H1 (cell line): ENCODE results near the gene CNFN. TPM values are rescaled to one million over a fixed set of nuclear protein-coding genes. Genes with fewer than 3 reads are reported as not detected.

ENCODE experiments used
- CTCF ChIA-PET: fragments of 300-600 bp; sonication (Branson Sonifier 250); formaldehyde crosslinking; loops from one replicate; lab custom pipeline; 2021; ENCODE audit not compliant: partially characterized antibody; lab: Charles Lee
- POLR2A ChIA-PET: fragments of 300-600 bp; sonication (Branson Sonifier 250); formaldehyde crosslinking; loops from one replicate; lab custom pipeline; 2021; ENCODE audit warnings: inconsistent platforms; ENCODE audit not compliant: partially characterized antibody; lab: Charles Lee
- DNase-seq, 2 experiments: peaks; one replicate each; pipeline versions ENCODE4 v3.0.0 to v3.0.0-alpha.2; 2010 to 2022; ENCODE audit warnings: low spot score in 2 of 2, low read depth in 1 of 2, mixed read lengths in 1 of 2
- FAIRE-seq: peaks from 2 replicates; lab custom pipeline; 2011; peaks lifted over from hg19 to GRCh38; lab: Jason Lieb, UNC
- H2AFZ ChIP-seq: 2 replicates; pipeline ENCODE4 v1.8.1; 2012; ENCODE audit warnings: low read length, inconsistent platforms
- H2AK5ac ChIP-seq: 2 replicates; pipeline ENCODE4 v1.6.1; 2013; ENCODE audit warnings: low read depth, low read length
- H2BK120ac ChIP-seq: replicated peaks from 2 replicates; pipeline ENCODE3; 2013; ENCODE audit warnings: low read depth, low read length, inconsistent platforms
- H2BK12ac ChIP-seq: 2 replicates; pipeline ENCODE4 v1.6.1; 2013; ENCODE audit warnings: low read depth, low read length
- H2BK15ac ChIP-seq: 2 replicates; pipeline ENCODE4 v1.6.1; 2013; ENCODE audit warnings: low read length
- H2BK20ac ChIP-seq: 2 replicates; pipeline ENCODE4 v1.6.1; 2013; ENCODE audit warnings: low read length
- H2BK5ac ChIP-seq: 2 replicates; pipeline ENCODE4 v1.6.1; 2013; ENCODE audit warnings: low read depth, low read length
- H3K14ac ChIP-seq: 2 replicates; pipeline ENCODE4 v1.6.1; 2013; ENCODE audit warnings: inconsistent platforms; ENCODE audit not compliant: insufficient read length
- H3K18ac ChIP-seq: 2 replicates; pipeline ENCODE4 v1.6.1; 2013; ENCODE audit warnings: low read length; ENCODE audit errors: extremely low read depth
- H3K23ac ChIP-seq: 2 replicates; pipeline ENCODE4 v1.6.1; 2013; ENCODE audit warnings: inconsistent platforms; ENCODE audit not compliant: insufficient read length
- H3K23me2 ChIP-seq: 2 replicates; pipeline ENCODE4 v1.6.1; 2013; ENCODE audit warnings: low read depth, low read length
- H3K27ac ChIP-seq: 2 replicates; pipeline ENCODE4 v1.6.1; 2011; ENCODE audit warnings: low read depth, low read length, inconsistent platforms
- H3K27me3 ChIP-seq, 4 experiments: replicated peaks in 1 of 4; 1 replicate in 1 of 4; 2 replicates in 3 of 4; pipeline versions ENCODE4 v1.6.1 to v1.8.1; 2011 to 2013; ENCODE audit warnings: low read length in 3 of 4, mild to moderate bottlenecking in 3 of 4, inconsistent platforms in 2 of 4, mixed read lengths in 2 of 4, moderate library complexity in 1 of 4; ENCODE audit not compliant: control insufficient read depth in 3 of 4, insufficient read depth in 3 of 4; ENCODE audit errors: extremely low read depth in 1 of 4
- H3K36me3 ChIP-seq, 4 experiments: 2 replicates each; pipeline versions ENCODE4 v1.6.1 to v1.8.1; 2011 to 2013; ENCODE audit warnings: mild to moderate bottlenecking in 4 of 4, low read length in 3 of 4, moderate library complexity in 2 of 4, control low read depth in 1 of 4, inconsistent platforms in 1 of 4; ENCODE audit not compliant: insufficient read depth in 4 of 4, control insufficient read depth in 2 of 4
- H3K4ac ChIP-seq: replicated peaks from 2 replicates; pipeline ENCODE3; 2013; ENCODE audit warnings: low read length, low read depth, mixed read lengths, inconsistent platforms; ENCODE audit not compliant: insufficient read length
- H3K4me1 ChIP-seq, 4 experiments: replicated peaks in 1 of 4; 1 replicate in 1 of 4; 2 replicates in 3 of 4; pipeline versions ENCODE4 v1.6.1 to v1.8.1; 2011 to 2013; ENCODE audit warnings: low read length in 3 of 4, inconsistent platforms in 2 of 4, mixed read lengths in 1 of 4; ENCODE audit not compliant: insufficient read depth in 4 of 4, control insufficient read depth in 3 of 4
- H3K4me2 ChIP-seq, 2 experiments: 2 replicates each; pipeline versions ENCODE4 v1.6.1 to v1.8.1; 2011 to 2013; ENCODE audit warnings: low read depth in 2 of 2, low read length in 2 of 2, control low read depth in 1 of 2, inconsistent platforms in 1 of 2, mild to moderate bottlenecking in 1 of 2; ENCODE audit not compliant: insufficient read depth in 1 of 2
- H3K4me3 ChIP-seq, 4 experiments: fragments of 200-600, 300-600 bp in 1 of 4; sonication (generic), shearing (Covaris generic), sonication (Bioruptor Twin) in 1 of 4; 2 replicates each; pipeline versions ENCODE4 v1.5.1 to v1.8.1; 2011 to 2016; ENCODE audit warnings: low read length in 4 of 4, low read depth in 3 of 4, control low read depth in 2 of 4, inconsistent platforms in 2 of 4, mild to moderate bottlenecking in 2 of 4, mixed read lengths in 1 of 4, moderate library complexity in 1 of 4; ENCODE audit not compliant: insufficient read depth in 2 of 4; ENCODE audit errors: extremely low read depth in 1 of 4
- H3K56ac ChIP-seq: replicated peaks from 2 replicates; pipeline ENCODE3; 2013; ENCODE audit warnings: low read depth, mild to moderate bottlenecking, mixed read lengths, low read length, inconsistent platforms; ENCODE audit not compliant: insufficient read length
- H3K79me1 ChIP-seq: 2 replicates; pipeline ENCODE4 v1.6.1; 2013; ENCODE audit warnings: low read depth, low read length, control low read depth
- H3K79me2 ChIP-seq, 2 experiments: 2 replicates each; pipeline versions ENCODE4 v1.6.1 to v1.8.1; 2012 to 2013; ENCODE audit warnings: low read length in 2 of 2, mild to moderate bottlenecking in 2 of 2, inconsistent platforms in 1 of 2; ENCODE audit not compliant: insufficient read depth in 2 of 2, control insufficient read depth in 1 of 2
- H3K9ac ChIP-seq, 4 experiments: replicated peaks in 1 of 4; 1 replicate in 1 of 4; 2 replicates in 3 of 4; pipeline versions ENCODE4 v1.6.1 to v1.8.1; 2011 to 2013; ENCODE audit warnings: low read depth in 3 of 4, low read length in 3 of 4, control low read depth in 2 of 4, mild to moderate bottlenecking in 2 of 4, moderate library complexity in 2 of 4, inconsistent platforms in 1 of 4; ENCODE audit errors: extremely low read depth in 1 of 4
- H3K9me3 ChIP-seq, 2 experiments: 2 replicates each; pipeline versions ENCODE4 v1.6.1 to v1.8.1; 2012 to 2013; ENCODE audit warnings: mild to moderate bottlenecking in 2 of 2, moderate library complexity in 2 of 2, control low read depth in 1 of 2, inconsistent platforms in 1 of 2, low read depth in 1 of 2, low read length in 1 of 2, mixed read lengths in 1 of 2; ENCODE audit not compliant: insufficient read depth in 2 of 2
- H4K20me1 ChIP-seq, 2 experiments: replicated peaks in 1 of 2; 2 replicates each; pipeline versions ENCODE3 to v1.8.1; 2011 to 2013; ENCODE audit warnings: inconsistent platforms in 2 of 2, low read length in 2 of 2, mild to moderate bottlenecking in 1 of 2; ENCODE audit not compliant: insufficient read depth in 2 of 2, control insufficient read depth in 1 of 2
- H4K5ac ChIP-seq: 2 replicates; pipeline ENCODE4 v1.6.1; 2013; ENCODE audit warnings: low read length, low read depth, mixed read lengths, inconsistent platforms; ENCODE audit not compliant: insufficient read length
- H4K8ac ChIP-seq: 2 replicates; pipeline ENCODE4 v1.8.0; 2013; ENCODE audit warnings: mild to moderate bottlenecking, moderate library complexity, low read length, inconsistent platforms; ENCODE audit not compliant: insufficient read depth; ENCODE audit errors: extremely low read depth
- H4K91ac ChIP-seq: replicated peaks from 2 replicates; pipeline ENCODE3; 2013; ENCODE audit warnings: low read length, mixed read lengths, inconsistent platforms; ENCODE audit not compliant: insufficient read length
- EGR1 ChIP-seq: IDR thresholded peaks from 2 replicates; pipeline ENCODE4 v1.6.1; 2011; ENCODE audit warnings: low read depth, low read length, borderline replicate concordance
- EZH2 ChIP-seq: fragments of 200-600 bp; sonication (generic); IDR thresholded peaks from 2 replicates; pipeline ENCODE4 v1.7.1; 2012; ENCODE audit warnings: low read depth, mild to moderate bottlenecking, moderate library complexity, low read length, inconsistent platforms; ENCODE audit not compliant: severe bottlenecking
- TEAD4 ChIP-seq: IDR thresholded peaks from 2 replicates; pipeline ENCODE4 v1.6.1; 2012; ENCODE audit warnings: low read depth, low read length, inconsistent platforms, mixed read lengths
- WGBS, 2 experiments: shearing (Covaris generic) in 1 of 2; methylation state at CpG; one replicate each; pipeline versions ENCODE4 v1.1.6 to v1.1.7; 2013 to 2015; ENCODE audit warnings: low lambda C conversion rate in 2 of 2, mixed read lengths in 2 of 2, inconsistent platforms in 1 of 2, low coverage in 1 of 2, missing lambda C conversion rate in 1 of 2; ENCODE audit not compliant: insufficient replicate concordance in 2 of 2, insufficient coverage in 1 of 2, insufficient read length in 1 of 2; ENCODE audit errors: extremely low coverage in 1 of 2, missing lambda C conversion rate in 1 of 2; 5-methylcytosine and 5-hydroxymethylcytosine counted together
- polyA plus RNA-seq, 7 experiments: library from polyadenylated mRNA; depleted of rRNA in 3 of 7; stranded (reverse) in 5 of 7; unstranded in 2 of 7; fragments of >200 nt in 5 of 7; fragments of 200-250 nt in 2 of 7; gene quantifications; 1 replicate in 5 of 7; 2 replicates in 1 of 7; 4 replicates in 1 of 7; pipeline versions ENCODE4 v1.2.1 to v1.2.3, GENCODE V29; 2011 to 2013; ENCODE audit warnings: missing spikeins in 2 of 7, mixed read lengths in 2 of 7
- total RNA-seq: library from RNA; stranded (reverse); fragmentation: NEBNext Ultra II Directional; extraction: Animal tissue kit (Norgen Biotek cat#: 25700); gene quantifications from 2 replicates; pipeline ENCODE4 v1.2.1, GENCODE V29; 2021

The CNFN gene
- total and polyA plus RNA-seq, 2 of the 8 experiments (the other 6 are each of a cell fraction or from before 2014, with no cell fraction given), result 8.9 to 31.5 TPM

DNA sequence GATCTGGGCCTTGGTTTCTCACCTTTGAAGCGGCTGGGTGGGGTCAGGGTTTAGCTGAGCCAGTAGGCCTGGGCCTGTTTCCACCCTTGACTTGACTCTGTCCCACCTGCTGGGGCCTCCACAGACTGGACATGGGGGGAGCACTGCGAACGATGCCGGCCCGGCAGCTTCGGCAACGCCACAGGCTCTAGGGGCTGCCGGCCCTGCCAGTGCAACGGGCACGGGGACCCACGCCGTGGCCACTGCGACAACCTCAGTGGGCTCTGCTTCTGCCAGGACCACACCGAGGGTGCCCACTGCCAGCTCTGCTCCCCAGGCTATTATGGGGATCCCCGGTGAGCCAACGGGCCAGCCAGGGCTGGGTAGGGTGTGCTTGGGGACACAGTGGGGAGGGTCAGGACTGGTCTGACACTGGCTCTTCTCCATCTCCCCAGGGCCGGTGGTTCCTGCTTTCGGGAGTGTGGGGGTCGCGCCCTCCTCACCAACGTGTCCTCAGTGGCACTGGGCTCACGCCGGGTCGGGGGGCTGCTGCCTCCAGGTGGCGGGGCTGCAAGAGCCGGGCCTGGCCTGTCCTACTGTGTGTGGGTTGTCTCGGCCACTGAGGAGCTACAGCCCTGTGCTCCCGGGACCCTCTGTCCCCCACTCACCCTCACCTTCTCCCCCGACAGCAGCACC, 36.6 kb downstream of the CNFN start:
- H4K5ac ChIP-seq, result no peak overlapping the region
- no peak overlapping the region for H3K27ac ChIP-seq
- H3K23ac ChIP-seq, result no peak overlapping the region
- H3K4ac ChIP-seq, result no peak overlapping the region
- H3K4me2 ChIP-seq, result no peak overlapping the region
- ChIA-PET CTCF (interaction anchor here (1.0 to 3.8 kb wide), 6 partner anchors 9 to 88 kb away, joined by 3 to 36 read pairs (median 4); no protein-coding TSS in a partner anchor), POLR2A (interaction anchor here (1.7 to 1.9 kb wide), 2 partner anchors 9 to 15 kb away, joined by 4 to 5 read pairs; no protein-coding TSS in a partner anchor)
- H3K23me2 ChIP-seq, result no peaks in the 10 kb centered on the region
- no peaks in the 10 kb centered on the region for H3K27me3 ChIP-seq
- H3K79me2 ChIP-seq, result no peaks in the 10 kb centered on the region
- no peak overlapping the region for H2BK120ac ChIP-seq
- H3K56ac ChIP-seq, result no peak overlapping the region
- no peak overlapping the region for H3K9ac ChIP-seq
- no peaks in the 10 kb centered on the region; a peak in 1 of 7 replicates for H3K4me1 ChIP-seq
- H4K20me1 ChIP-seq, result peaks cover 1 to 2% of the 10 kb centered on the region in 2 experiments
- no peak overlapping the region for H4K91ac ChIP-seq
- H2BK12ac ChIP-seq, result no peak overlapping the region
- H3K18ac ChIP-seq, result no peak overlapping the region
- peaks cover 0 to 7% (median 3%) of the 10 kb centered on the region in 4 experiments; a peak in 4 of 8 replicates for H3K36me3 ChIP-seq
- no peak overlapping the region for H3K14ac ChIP-seq
- H4K8ac ChIP-seq, result no peak overlapping the region
- DNase-seq (no peak), FAIRE-seq (no peak)
- H3K9me3 ChIP-seq, result no peaks in the 10 kb centered on the region
- no peak overlapping the region for H2AFZ ChIP-seq
- no peak overlapping the region for H3K4me3 ChIP-seq
- no peaks in the 10 kb centered on the region for H3K79me1 ChIP-seq
- no peak overlapping the region for H2AK5ac ChIP-seq
- WGBS, 2 experiments, result 94% methylated on average over 24 of the region's 29 CpGs; no CpG with 5 or more reads in 1 of the 2 experiments
- H2BK20ac ChIP-seq, result no peak overlapping the region
- H2BK5ac ChIP-seq, result no peak overlapping the region
- H2BK15ac ChIP-seq, result no peak overlapping the region
- no peak for TF ChIP-seq EGR1
- TF ChIP-seq TEAD4, result no peak
- no peak for TF ChIP-seq EZH2
